ENCODE data around the gene CREB3L1. TPM values are rescaled to one million over a fixed set of nuclear protein-coding genes. Genes with fewer than 3 reads are reported as not detected.

CREB3L1 gene
- total and polyA plus RNA-seq, 2 donors from 2014 or later = 2.5 to 7.3 TPM

- intact Hi-C loops (cut with DNase I) = loop anchor here (5.0 kb wide), 1 partner anchor 64 kb away; no protein-coding TSS in a partner anchor
- H3K27me3 ChIP-seq (ENCODE audit: control insufficient read depth, insufficient read depth, low read length) = peaks cover 3% of the 10 kb centered on the region
- no peaks in the 10 kb centered on the region for H3K9me3 ChIP-seq (ENCODE audit: control insufficient read depth in 2 of 3, insufficient read depth in 1 of 3, low read length in 3 of 3)
- FAIRE-seq = no peak
- no peaks in the 10 kb centered on the region for H3K36me3 ChIP-seq (ENCODE audit: control insufficient read depth in 2 of 3, insufficient read depth in 3 of 3, low read length in 3 of 3)
- H3K4me3 ChIP-seq (ENCODE audit: low read length in 3 of 3) = peak overlapping the region; percentile 67 to 76 (median 70)
- DNase-seq = peak; percentile 92 to 98 (median 95)
- peaks cover 3 to 11% (median 7%) of the 10 kb centered on the region in 3 donors for H3K4me1 ChIP-seq (ENCODE audit: control insufficient read depth in 2 of 3, insufficient read depth in 2 of 3, low read depth in 1 of 3, low read length in 3 of 3)
- peak overlapping the region; percentile 48 to 65 (median 50) for H3K9ac ChIP-seq (ENCODE audit: low read length in 3 of 3)
- no peak for TF ChIP-seq CTCF (IDR thresholded peaks at IDR 0.05; ENCODE audit: borderline replicate concordance, extremely low read depth, insufficient read depth)
- H3K27ac ChIP-seq (ENCODE audit: low read depth in 2 of 2, low read length in 2 of 2) = peak overlapping the region; percentile 59 to 65
Measured at GRCh38 chr11:46242952-46243795, 34.3 kb upstream of the CREB3L1 start.

DNA sequence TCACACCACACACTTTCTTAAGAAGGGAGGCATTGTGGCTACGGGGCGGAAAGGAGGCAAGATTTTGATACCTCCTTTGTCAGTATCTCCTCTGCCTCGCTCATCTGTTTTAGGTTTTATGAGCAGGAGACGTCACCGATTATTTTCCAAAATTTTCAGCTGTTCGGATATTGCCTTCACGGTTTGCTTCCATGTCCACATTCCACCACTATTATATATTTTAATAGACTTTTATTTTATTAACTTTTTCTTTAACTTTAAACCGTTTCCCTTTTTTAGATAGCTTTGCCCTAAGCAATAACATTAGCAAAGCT is 33.7 kb upstream of the CREB3L1 start:
- Histone ChIP-seq H3K27me3 (ENCODE audit: control insufficient read depth, insufficient read depth, low read length) (no peaks in the 10 kb centered on the region), H3K4me1 (ENCODE audit: control insufficient read depth in 2 of 3, insufficient read depth in 2 of 3, low read depth in 1 of 3, low read length in 3 of 3) (peaks cover 3 to 8% (median 7%) of the 10 kb centered on the region in 3 donors), H3K36me3 (ENCODE audit: control insufficient read depth in 2 of 3, insufficient read depth in 3 of 3, low read length in 3 of 3) (no peaks in the 10 kb centered on the region), H3K4me3 (ENCODE audit: low read length in 3 of 3) (peak overlapping the region; percentile 67 to 76 (median 67)), H3K9me3 (ENCODE audit: control insufficient read depth in 2 of 3, insufficient read depth in 1 of 3, low read length in 3 of 3) (no peaks in the 10 kb centered on the region), H3K27ac (ENCODE audit: low read depth in 2 of 2, low read length in 2 of 2) (peak overlapping the region in 1 of 2 donors; percentile 59), H3K9ac (ENCODE audit: low read length in 3 of 3) (peak overlapping the region; percentile 25 to 65 (median 48))
- intact Hi-C loops (cut with DNase I) = loop anchor here (5.0 kb wide), 1 partner anchor 64 kb away; no protein-coding TSS in a partner anchor
- DNase-seq = no peak
- TF ChIP-seq CTCF (IDR thresholded peaks at IDR 0.05; ENCODE audit: borderline replicate concordance, extremely low read depth, insufficient read depth) = no peak
- no peak for FAIRE-seq

DNA sequence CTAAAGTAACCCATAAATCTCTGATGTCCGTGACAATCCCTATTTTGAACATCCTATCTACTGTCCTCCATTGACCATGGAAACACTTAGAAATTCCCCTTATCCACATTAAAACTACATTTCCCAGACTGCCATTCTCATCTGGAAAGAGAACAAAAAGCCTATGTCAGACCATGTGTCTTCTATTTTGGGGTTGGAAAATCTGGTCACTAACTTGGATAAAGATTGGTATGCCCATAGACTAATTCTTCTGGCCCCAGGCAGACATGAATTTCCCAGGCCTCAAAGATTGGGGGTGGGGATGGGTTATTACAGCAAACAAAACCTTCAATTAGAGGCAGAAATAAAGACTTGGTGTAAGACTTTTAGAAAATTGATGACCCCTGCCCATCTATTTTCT is 30.9 kb upstream of the CREB3L1 start:
- Histone ChIP-seq H3K4me3 (ENCODE audit: low read length in 3 of 3) (no peak overlapping the region), H3K36me3 (ENCODE audit: control insufficient read depth in 2 of 3, insufficient read depth in 3 of 3, low read length in 3 of 3) (no peaks in the 10 kb centered on the region), H3K4me1 (ENCODE audit: control insufficient read depth in 2 of 3, insufficient read depth in 2 of 3, low read depth in 1 of 3, low read length in 3 of 3) (peaks cover 3 to 7% (median 5%) of the 10 kb centered on the region in 3 donors), H3K27ac (ENCODE audit: low read depth in 2 of 2, low read length in 2 of 2) (no peak overlapping the region), H3K27me3 (ENCODE audit: control insufficient read depth, insufficient read depth, low read length) (no peaks in the 10 kb centered on the region), H3K9me3 (ENCODE audit: control insufficient read depth in 2 of 3, insufficient read depth in 1 of 3, low read length in 3 of 3) (no peaks in the 10 kb centered on the region), H3K9ac (ENCODE audit: low read length in 3 of 3) (no peak overlapping the region)
- intact Hi-C loops (cut with DNase I) = no loop called here
- FAIRE-seq = no peak
- TF ChIP-seq CTCF (IDR thresholded peaks at IDR 0.05; ENCODE audit: borderline replicate concordance, extremely low read depth, insufficient read depth) = no peak
- DNase-seq = no peak

Measured in kidney (tissue), 14 donors.